ENCODE results near the gene B4GALNT3.

DNA sequence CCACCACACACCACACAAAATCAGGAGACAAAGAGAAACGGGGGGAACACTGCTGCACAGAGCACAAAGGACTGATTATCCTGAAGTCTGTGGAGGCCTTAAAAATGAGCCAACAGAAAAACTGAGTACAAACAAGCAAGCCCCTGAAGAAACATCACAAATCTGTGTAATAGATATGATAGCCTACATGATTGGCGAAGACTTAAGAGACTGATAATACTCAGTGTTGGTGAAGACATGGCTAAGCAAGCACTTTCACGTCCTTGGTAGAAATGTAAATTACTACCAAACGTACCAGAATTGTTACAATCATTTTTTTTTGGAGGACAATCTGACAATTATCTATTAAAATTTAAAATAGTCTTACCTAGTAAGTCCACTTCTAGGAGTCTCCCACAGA is 128.9 kb downstream of the B4GALNT3 start:
- TF ChIP-seq, protein P1, sequence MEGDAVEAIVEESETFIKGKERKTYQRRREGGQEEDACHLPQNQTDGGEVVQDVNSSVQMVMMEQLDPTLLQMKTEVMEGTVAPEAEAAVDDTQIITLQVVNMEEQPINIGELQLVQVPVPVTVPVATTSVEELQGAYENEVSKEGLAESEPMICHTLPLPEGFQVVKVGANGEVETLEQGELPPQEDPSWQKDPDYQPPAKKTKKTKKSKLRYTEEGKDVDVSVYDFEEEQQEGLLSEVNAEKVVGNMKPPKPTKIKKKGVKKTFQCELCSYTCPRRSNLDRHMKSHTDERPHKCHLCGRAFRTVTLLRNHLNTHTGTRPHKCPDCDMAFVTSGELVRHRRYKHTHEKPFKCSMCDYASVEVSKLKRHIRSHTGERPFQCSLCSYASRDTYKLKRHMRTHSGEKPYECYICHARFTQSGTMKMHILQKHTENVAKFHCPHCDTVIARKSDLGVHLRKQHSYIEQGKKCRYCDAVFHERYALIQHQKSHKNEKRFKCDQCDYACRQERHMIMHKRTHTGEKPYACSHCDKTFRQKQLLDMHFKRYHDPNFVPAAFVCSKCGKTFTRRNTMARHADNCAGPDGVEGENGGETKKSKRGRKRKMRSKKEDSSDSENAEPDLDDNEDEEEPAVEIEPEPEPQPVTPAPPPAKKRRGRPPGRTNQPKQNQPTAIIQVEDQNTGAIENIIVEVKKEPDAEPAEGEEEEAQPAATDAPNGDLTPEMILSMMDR (conservative IDR thresholded peaks at IDR 0.05 in 1 of 2, IDR thresholded peaks at IDR 0.05 in 1 of 2; ENCODE audit: low read depth in 1 of 2, low read length in 2 of 2), result no peak
- TF ChIP-seq EZH2 (IDR thresholded peaks at IDR 0.05; ENCODE audit: low read length, missing control alignments), result no peak

Data from fibroblast of lung (primary cell).